Body of pancreas (tissue), 4 donors: ENCODE data around the gene NEUROD4.
A peak's percentile ranks its signal among the peaks of the same experiment; 100 is the strongest.

Source experiments
- CTCF ChIP-seq, 7 experiments: fragments of 450-650 bp in 4 of 7; fragments of 200-600 bp in 3 of 7; sonication (generic) in 3 of 7; IDR thresholded peaks; one replicate each; pipeline ENCODE4 v1.5.1; 2016 to 2019; ENCODE audit warnings: antibody characterized with exemption in 7 of 7
- POLR2A ChIP-seq, 3 donors: fragments of 450-650 bp; IDR thresholded peaks; one replicate each; pipeline ENCODE4 v1.6.1; 2016; ENCODE audit warnings: antibody characterized with exemption in 3 of 3, mild to moderate bottlenecking in 2 of 3

GRCh38 chr12:55072083-55072482 lies 52.3 kb downstream of the NEUROD4 start:
- TF ChIP-seq POLR2A (IDR thresholded peaks at IDR 0.05) (no peak), CTCF (IDR thresholded peaks at IDR 0.05) (peak; percentile 7 to 38 (median 32))
